NCI-H1694 treated with DMSO at 0.1 percent for 48 hours (cell line): ENCODE measurements around the gene ASCC3.
A peak's percentile ranks its signal among the peaks of the same experiment; 100 is the strongest.

Source experiments
- DNase-seq: peaks from one replicate; lab custom pipeline; 2025; lab: John Stamatoyannopoulos, UW

Gene ASCC3

GRCh38 chr6:100724222-100724621 is 156.9 kb downstream of the ASCC3 start:
- DNase-seq: no peak

- DNase-seq: no peak
These were observed 159.9 kb downstream of the ASCC3 start for GRCh38 chr6:100721256-100721655.

- peak; percentile 30 for DNase-seq
These were observed 161.0 kb downstream of the ASCC3 start for GRCh38 chr6:100719883-100720682.

DNA sequence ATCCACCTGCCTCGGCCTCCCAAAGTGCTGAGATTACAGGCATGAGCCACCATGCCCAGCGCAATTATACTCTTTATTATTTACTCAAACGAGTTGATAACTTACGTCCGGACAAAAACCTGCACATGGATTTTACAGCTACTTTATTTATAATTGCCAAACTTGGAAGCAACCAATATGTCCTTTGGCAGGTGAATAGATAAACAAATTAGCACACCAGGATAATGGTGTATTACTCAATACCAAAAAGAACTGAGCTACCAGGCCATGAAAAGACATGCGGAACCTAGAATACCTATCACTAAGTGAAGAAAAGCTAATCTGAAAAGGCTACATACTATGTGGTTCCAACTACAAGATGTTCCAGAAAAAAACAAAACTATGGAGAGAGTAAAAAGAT is 168.1 kb downstream of the ASCC3 start:
- DNase-seq: no peak

DNA sequence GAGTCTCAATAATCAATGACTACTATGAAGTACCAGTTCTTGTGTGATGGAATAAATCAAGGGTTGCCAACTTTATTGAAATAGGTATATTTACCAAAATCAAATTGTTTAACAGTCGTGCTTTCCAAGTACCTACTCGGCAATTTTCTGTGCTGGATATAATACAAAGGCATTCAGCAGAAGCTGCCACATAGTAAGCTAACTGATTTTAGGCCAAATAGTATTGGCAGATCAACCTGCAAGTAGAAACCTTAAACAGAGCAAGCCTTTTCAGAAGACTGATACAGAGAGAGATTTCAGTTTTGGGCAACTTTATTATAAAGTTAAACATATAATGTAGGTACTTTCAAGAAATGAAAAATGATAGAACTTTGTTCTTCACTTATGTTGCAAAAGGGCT is 174.6 kb downstream of the ASCC3 start:
- no peak for DNase-seq

- no peak for DNase-seq
These were observed 176.2 kb downstream of the ASCC3 start for GRCh38 chr6:100704961-100705360.

GRCh38 chr6:100701728-100702127 is 179.4 kb downstream of the ASCC3 start:
- DNase-seq: no peak

GRCh38 chr6:100700009-100700408 is 181.1 kb downstream of the ASCC3 start:
- no peak for DNase-seq

DNA sequence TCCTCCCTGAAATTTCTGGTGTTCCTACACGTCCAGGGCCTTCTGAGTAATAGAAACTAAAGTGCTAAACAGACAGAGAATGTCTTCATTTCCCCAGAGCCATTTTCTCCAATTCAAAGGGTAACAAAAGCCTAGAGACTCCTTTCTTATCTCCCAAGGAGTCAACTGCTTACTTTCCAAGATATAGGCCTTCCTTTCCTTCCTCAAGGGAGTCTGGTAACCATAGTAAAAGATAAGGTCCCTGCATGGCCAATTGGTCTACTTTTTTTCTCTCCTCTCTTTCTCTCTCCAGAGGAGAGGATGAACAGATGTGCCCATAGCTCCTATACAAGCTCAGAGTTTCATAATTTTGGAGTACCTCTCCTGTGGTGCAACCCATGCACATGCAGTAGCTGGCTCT is 185.7 kb downstream of the ASCC3 start:
- no peak for DNase-seq

- no peak for DNase-seq
These were observed 187.7 kb downstream of the ASCC3 start for GRCh38 chr6:100693249-100693927.

DNA sequence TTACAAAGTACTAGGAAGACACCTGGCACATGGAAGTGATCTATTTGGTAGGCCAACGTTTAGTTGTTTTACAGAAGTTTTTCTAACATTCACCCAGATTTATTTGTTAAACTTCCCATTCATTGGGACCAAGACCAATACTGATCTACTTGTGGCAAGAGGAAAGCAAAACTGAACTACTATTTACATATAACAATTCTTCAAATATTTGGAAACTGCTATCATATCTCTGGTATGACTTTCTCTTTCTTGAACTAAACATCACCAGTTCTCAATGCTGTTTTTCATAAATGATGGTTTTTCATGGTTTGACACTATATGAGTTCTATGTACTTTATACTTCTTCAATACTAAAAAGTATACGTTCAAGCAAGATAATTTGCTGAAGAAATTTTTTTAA is 189.2 kb downstream of the ASCC3 start:
- DNase-seq: no peak

GRCh38 chr6:100686216-100686615 is 194.9 kb downstream of the ASCC3 start:
- no peak for DNase-seq

- DNase-seq: no peak
These were observed 195.4 kb downstream of the ASCC3 start for GRCh38 chr6:100685747-100686146.

- no peak for DNase-seq
These were observed 201.0 kb downstream of the ASCC3 start for GRCh38 chr6:100680163-100680562.

GRCh38 chr6:100678027-100678426 is 203.1 kb downstream of the ASCC3 start:
- DNase-seq: no peak

DNA sequence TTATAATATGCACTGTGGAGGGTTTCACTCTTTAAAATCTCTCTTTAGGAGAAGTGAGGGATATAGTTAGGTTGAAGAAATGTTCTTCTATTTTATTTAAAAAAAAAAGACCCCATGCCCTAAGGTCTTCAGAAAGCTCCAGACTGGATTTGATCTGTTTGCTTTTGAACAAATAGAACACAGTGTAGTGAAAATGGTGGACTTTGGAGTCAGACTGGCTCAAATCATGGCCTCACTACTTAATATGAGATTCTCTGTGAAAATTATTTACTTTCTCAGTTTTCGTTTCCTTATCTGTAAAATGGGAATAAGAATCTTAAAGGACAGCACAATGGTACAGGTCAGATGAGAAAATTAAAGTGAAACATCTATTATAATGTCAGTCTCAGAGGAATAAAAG is 203.9 kb downstream of the ASCC3 start:
- DNase-seq: no peak

DNA sequence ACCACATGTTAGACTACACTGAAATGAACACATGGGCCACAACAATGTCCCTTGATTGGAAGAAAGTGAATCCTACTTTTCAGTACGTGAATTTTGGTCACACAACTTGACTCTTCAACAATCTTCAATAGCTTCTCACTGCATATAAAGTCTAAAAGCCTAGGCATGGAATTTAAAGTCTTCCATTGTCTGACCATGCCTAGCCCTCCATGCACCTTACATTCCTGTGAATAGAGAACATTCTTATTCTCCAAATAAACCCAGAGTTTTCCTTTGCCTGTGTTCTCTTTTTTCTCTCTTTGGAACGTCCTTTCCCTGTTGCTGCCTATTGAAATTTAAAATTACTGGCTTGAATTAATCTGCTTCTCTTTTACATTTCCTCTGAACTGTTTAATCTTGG is 207.5 kb downstream of the ASCC3 start:
- DNase-seq: no peak

GRCh38 chr6:100671740-100672139 is 209.4 kb downstream of the ASCC3 start:
- peak; percentile 55 for DNase-seq

DNA sequence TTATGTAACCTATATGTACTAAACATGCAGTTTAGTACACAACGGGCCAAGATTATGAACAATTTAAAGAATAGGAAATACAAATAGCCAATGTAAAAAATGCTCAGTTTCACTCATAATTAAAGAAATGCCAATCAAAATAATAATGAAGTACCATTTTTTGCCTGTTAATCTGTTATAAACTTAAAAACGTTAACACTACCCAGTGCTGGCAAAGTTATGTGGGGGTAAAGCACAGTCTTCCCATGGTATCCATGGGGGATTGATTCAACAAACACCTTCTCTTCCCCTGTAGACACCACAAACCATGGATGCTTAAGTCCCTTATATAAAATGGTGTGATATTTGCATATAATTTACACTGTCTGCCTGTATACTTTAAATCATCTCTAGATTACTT is 211.1 kb downstream of the ASCC3 start:
- no peak for DNase-seq

- no peak for DNase-seq
These were observed 216.1 kb downstream of the ASCC3 start for GRCh38 chr6:100665041-100665380.

- DNase-seq: peak; percentile 17
These were observed 216.7 kb downstream of the ASCC3 start for GRCh38 chr6:100664274-100665040.

DNA sequence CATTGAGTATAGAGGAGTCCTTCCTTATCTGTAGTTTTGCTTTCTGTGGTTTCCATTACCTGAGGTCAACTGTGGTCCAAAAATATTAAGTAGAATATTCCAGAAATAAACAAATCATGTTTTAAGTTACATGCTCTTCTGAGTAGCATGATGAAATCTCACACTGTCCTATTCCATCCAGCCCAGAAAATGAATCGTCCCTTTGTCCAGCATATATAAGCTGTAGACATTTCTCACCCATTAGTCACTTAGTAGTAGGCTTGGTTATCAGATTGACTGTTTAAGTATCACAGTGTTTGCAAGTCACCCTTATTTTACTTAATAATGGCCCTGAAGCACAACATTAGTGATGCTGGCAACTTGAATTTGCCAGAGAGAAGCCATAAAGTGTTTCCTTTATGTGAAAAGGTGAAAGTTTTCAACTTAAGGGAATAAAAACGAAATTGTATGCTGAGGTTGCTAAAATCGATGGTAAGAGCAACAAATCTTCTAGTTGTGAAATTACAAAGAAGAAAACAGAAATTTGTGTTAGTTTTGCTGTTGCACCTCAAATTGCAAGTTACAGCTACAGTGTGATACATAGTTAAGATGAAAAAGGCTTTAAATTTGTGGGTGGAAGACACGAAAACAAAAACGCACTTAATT is 217.8 kb downstream of the ASCC3 start:
- DNase-seq: no peak

DNA sequence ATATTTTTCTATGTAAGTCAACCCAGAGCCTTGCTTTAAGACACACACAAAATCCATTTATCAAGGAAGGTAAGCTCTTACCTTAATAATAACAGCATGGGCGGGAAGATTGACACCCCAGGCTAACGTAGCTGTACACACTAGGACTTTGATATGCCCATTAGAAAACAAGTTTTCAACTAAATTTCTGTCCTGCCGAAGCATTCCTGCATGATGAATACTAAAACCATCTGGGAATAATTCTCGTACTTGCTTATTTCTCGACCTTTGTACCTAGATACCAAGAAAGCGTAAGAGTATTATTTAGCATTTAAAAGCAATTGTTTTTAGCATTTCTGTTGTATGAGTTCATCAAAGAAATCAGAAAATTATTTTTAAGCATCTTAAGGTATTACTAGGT is 218.9 kb downstream of the ASCC3 start:
- no peak for DNase-seq
